K562 (cell line): ENCODE data around the gene EHBP1L1. TPM values are rescaled to one million over a fixed set of nuclear protein-coding genes. Genes with fewer than 3 reads are reported as not detected.

Experiments
- CREBBP ChIP-seq: IDR thresholded peaks from one replicate; pipeline ENCODE4 v1.6.1; 2012; ENCODE audit warnings: low read depth, mild to moderate bottlenecking, control low read depth, inconsistent platforms, low read length
- CSDE1 ChIP-seq, 2 experiments: fragments of 450-650 bp; IDR thresholded peaks; 2 replicates each; pipeline ENCODE4 v1.6.1; 2016; ENCODE audit warnings: mild to moderate bottlenecking in 1 of 2
- ERF ChIP-seq: fragments of 450-650 bp; formaldehyde crosslinking; IDR thresholded peaks from 2 replicates; pipeline ENCODE4 v1.4.0; 2020; ENCODE audit warnings: mild to moderate bottlenecking, mixed read lengths
- GABPB2 ChIP-seq: fragments of 250-450 bp; sonication (Bioruptor Pico); conservative IDR thresholded peaks from 2 replicates; pipeline ENCODE4 v1.5.1; 2021; ENCODE audit warnings: mild to moderate bottlenecking
- HDAC2 ChIP-seq: fragments of 450-650 bp; IDR thresholded peaks from 2 replicates; pipeline ENCODE4 v1.6.1; 2016; ENCODE audit warnings: mild to moderate bottlenecking
- KDM5B ChIP-seq: fragments of 200-600 bp; sonication (generic); IDR thresholded peaks from 2 replicates; pipeline ENCODE4 v1.6.1; 2012; ENCODE audit warnings: low read depth, mild to moderate bottlenecking, moderate library complexity, low read length, control low read depth, inconsistent platforms; ENCODE audit not compliant: insufficient replicate concordance
- LEF1 ChIP-seq: fragments of 450-650 bp; IDR thresholded peaks from 2 replicates; pipeline ENCODE4 v1.6.1; 2016; ENCODE audit warnings: mild to moderate bottlenecking
- MAZ ChIP-seq, 2 experiments: fragments of 450-650 bp in 1 of 2; sonication (generic) in 1 of 2; formaldehyde crosslinking; IDR thresholded peaks in 1 of 2; conservative IDR thresholded peaks in 1 of 2; 2 replicates each; pipeline versions ENCODE4 v1.4.0 to v1.5.0; 2020; ENCODE audit warnings: mild to moderate bottlenecking in 1 of 2, missing genetic modification reagents in 1 of 2
- MCM2 ChIP-seq: fragments of 450-650 bp; IDR thresholded peaks from 2 replicates; pipeline ENCODE4 v1.6.1; 2017; ENCODE audit warnings: low read depth, mild to moderate bottlenecking
- MED1 ChIP-seq: sonication (generic); formaldehyde crosslinking; IDR thresholded peaks from 2 replicates; pipeline ENCODE4 v1.8.1; 2023; ENCODE audit warnings: missing genetic modification reagents, borderline replicate concordance
- NCOR1 ChIP-seq: fragments of 450-650 bp; IDR thresholded peaks from 2 replicates; pipeline ENCODE4 v1.6.1; 2016; ENCODE audit warnings: mild to moderate bottlenecking, moderate library complexity
- NR2C1 ChIP-seq, 2 experiments: fragments of 450-650 bp; IDR thresholded peaks; 2 replicates each; pipeline ENCODE4 v1.6.1; 2017; ENCODE audit warnings: mild to moderate bottlenecking in 2 of 2, antibody characterized with exemption in 1 of 2, inconsistent platforms in 1 of 2, missing compliant biosample characterization in 1 of 2, missing genetic modification characterization in 1 of 2
- OTX1 ChIP-seq: fragments of 450-650 bp; formaldehyde crosslinking; IDR thresholded peaks from 2 replicates; pipeline ENCODE4 v1.4.0; 2022; ENCODE audit warnings: mild to moderate bottlenecking
- SIN3A ChIP-seq, 2 experiments: fragments of 150-350 bp in 1 of 2; IDR thresholded peaks; 2 replicates each; pipeline ENCODE4 v1.6.1; 2011 to 2016; ENCODE audit warnings: borderline replicate concordance in 2 of 2, low read depth in 2 of 2, low read length in 2 of 2, mild to moderate bottlenecking in 2 of 2, moderate library complexity in 2 of 2; ENCODE audit not compliant: control insufficient read depth in 1 of 2
- STAT5B ChIP-seq: fragments of 250-450 bp; sonication (Bioruptor Pico); IDR thresholded peaks from 2 replicates; pipeline ENCODE4 v1.8.0; 2021; ENCODE audit warnings: mild to moderate bottlenecking, inconsistent platforms
- XRCC4 ChIP-seq: IDR thresholded peaks from one replicate; pipeline ENCODE4 v1.6.1; 2011; ENCODE audit not compliant: insufficient read depth, insufficient read length; ENCODE audit errors: extremely low read depth
- ZNF717 ChIP-seq: fragments of 250-450 bp; sonication (Bioruptor Pico); IDR thresholded peaks from 2 replicates; pipeline ENCODE4 v1.5.0; 2021
- ZNF764 ChIP-seq: fragments of 250-450 bp; sonication (Bioruptor Pico); IDR thresholded peaks from 2 replicates; pipeline ENCODE4 v1.4.0; 2020; ENCODE audit warnings: low read depth, mild to moderate bottlenecking, moderate library complexity
- ZNF79 ChIP-seq: fragments of 250-450 bp; sonication (Bioruptor Pico); IDR thresholded peaks from 2 replicates; pipeline ENCODE4 v1.4.0; 2020; ENCODE audit warnings: low read depth, mild to moderate bottlenecking, moderate library complexity
- polyA plus RNA-seq, 8 experiments: library from polyadenylated mRNA; depleted of rRNA in 4 of 8; stranded (reverse) in 5 of 8; unstranded in 3 of 8; fragments of >200 nt; fragmentation: Nextera tagmentation in 2 of 8; fragmentation: Illumina TruSeq in 1 of 8; extraction: Ambion mirVana in 2 of 8; extraction: Trizol in 1 of 8; gene quantifications; 2 replicates each; pipeline versions ENCODE4 v1.2.1 to v1.2.3, GENCODE V29; 2011 to 2014; ENCODE audit warnings: inconsistent platforms in 1 of 8, missing spikeins in 1 of 8
- total RNA-seq, 7 experiments: library from RNA; depleted of rRNA in 6 of 7; stranded (reverse); fragments of >200 nt in 6 of 7; fragmentation: Illumina TruSeq in 2 of 7; extraction: Trizol in 2 of 7; gene quantifications; 2 replicates each; pipeline versions ENCODE4 v1.2.1 to v1.2.3, GENCODE V29; 2011 to 2021; ENCODE audit warnings: low replicate concordance in 1 of 7
- TF ChIP-seq, protein P1 (sequence below), 2 experiments: fragments of 450-650 bp; IDR thresholded peaks; 2 replicates each; pipeline ENCODE4 v1.6.1; 2016; ENCODE audit warnings: mild to moderate bottlenecking in 2 of 2, borderline replicate concordance in 1 of 2, low read depth in 1 of 2, moderate library complexity in 1 of 2
- TF ChIP-seq, protein P2 (sequence below): fragments of 250-450 bp; sonication (Bioruptor Pico); IDR thresholded peaks from 2 replicates; pipeline ENCODE4 v1.8.0; 2021; ENCODE audit warnings: moderate library complexity, mild to moderate bottlenecking, inconsistent platforms

The EHBP1L1 gene
- total and polyA plus RNA-seq, 9 of the 15 experiments (the other 6 are each of a cell fraction or from before 2014, with no cell fraction given) = 0.03 to 87.1 (median 26.3) TPM

DNA sequence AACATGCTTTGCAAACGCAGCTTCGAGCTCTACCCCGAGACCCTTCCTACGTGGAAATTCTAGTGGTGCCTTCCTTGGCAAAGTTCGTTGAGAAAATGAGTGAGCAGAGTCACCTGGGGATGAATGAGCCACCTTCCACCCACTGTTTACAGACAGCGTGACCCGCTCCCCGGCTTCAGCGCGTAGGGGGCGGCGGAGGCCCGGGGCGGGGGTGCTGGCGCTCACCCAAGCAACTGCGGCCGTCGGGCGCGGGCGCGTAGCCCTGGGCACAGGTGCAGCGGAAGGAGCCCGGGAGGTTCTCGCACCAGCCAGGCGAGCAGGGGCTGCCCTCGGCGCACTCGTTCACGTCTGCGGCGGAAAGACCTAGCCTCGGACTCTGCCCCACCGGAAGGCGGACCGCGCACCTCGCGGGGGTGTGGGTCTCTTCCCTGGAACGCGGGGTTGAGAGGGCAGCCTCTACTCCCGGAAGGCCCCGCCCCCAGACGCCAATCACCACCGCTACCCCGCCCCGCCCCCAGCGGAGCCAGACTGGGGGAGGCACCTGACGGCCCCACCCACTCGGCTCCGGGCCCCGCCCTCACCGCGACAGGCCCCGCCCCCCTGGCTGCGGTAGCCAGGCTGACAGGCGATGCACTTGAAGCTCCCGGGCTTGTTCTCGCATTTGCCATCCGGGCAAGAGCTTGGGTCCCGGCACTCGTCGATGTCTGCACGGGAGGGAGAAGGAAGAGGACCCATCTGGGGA, 29.5 kb upstream of the EHBP1L1 start (continued):
- TF ChIP-seq STAT5B (no peak), HDAC2 (no peak), NR2C1 (IDR thresholded peaks at IDR 0.05) (no peak), NR2C1 (tag; IDR thresholded peaks at IDR 0.05) (no peak), ZNF717 (no peak), OTX1 (no peak), MAZ (CRISPR knock-in tag; conservative IDR thresholded peaks at IDR 0.05 in 1 of 2, IDR thresholded peaks at IDR 0.05 in 1 of 2) (peak; percentile 73 to 90), KDM5B (no peak), LEF1 (no peak), CSDE1 (IDR thresholded peaks at IDR 0.05) (no peak), MED1 (CRISPR knock-in tag) (no peak), NCOR1 (no peak), MCM2 (no peak), ERF (CRISPR knock-in tag) (no peak), SIN3A (IDR thresholded peaks at IDR 0.05; ENCODE audit: borderline replicate concordance in 2 of 2, control insufficient read depth in 1 of 2, low read depth in 2 of 2, low read length in 2 of 2) (0 out of 4 replicates have a peak, but pooled peaks of 1 of the 2 experiments have one; percentile 51), XRCC4 (no peak), ZNF764 (CRISPR knock-in tag) (no peak), ZNF79 (no peak), CREBBP (no peak), GABPB2 (no peak)
- TF ChIP-seq, protein P1, sequence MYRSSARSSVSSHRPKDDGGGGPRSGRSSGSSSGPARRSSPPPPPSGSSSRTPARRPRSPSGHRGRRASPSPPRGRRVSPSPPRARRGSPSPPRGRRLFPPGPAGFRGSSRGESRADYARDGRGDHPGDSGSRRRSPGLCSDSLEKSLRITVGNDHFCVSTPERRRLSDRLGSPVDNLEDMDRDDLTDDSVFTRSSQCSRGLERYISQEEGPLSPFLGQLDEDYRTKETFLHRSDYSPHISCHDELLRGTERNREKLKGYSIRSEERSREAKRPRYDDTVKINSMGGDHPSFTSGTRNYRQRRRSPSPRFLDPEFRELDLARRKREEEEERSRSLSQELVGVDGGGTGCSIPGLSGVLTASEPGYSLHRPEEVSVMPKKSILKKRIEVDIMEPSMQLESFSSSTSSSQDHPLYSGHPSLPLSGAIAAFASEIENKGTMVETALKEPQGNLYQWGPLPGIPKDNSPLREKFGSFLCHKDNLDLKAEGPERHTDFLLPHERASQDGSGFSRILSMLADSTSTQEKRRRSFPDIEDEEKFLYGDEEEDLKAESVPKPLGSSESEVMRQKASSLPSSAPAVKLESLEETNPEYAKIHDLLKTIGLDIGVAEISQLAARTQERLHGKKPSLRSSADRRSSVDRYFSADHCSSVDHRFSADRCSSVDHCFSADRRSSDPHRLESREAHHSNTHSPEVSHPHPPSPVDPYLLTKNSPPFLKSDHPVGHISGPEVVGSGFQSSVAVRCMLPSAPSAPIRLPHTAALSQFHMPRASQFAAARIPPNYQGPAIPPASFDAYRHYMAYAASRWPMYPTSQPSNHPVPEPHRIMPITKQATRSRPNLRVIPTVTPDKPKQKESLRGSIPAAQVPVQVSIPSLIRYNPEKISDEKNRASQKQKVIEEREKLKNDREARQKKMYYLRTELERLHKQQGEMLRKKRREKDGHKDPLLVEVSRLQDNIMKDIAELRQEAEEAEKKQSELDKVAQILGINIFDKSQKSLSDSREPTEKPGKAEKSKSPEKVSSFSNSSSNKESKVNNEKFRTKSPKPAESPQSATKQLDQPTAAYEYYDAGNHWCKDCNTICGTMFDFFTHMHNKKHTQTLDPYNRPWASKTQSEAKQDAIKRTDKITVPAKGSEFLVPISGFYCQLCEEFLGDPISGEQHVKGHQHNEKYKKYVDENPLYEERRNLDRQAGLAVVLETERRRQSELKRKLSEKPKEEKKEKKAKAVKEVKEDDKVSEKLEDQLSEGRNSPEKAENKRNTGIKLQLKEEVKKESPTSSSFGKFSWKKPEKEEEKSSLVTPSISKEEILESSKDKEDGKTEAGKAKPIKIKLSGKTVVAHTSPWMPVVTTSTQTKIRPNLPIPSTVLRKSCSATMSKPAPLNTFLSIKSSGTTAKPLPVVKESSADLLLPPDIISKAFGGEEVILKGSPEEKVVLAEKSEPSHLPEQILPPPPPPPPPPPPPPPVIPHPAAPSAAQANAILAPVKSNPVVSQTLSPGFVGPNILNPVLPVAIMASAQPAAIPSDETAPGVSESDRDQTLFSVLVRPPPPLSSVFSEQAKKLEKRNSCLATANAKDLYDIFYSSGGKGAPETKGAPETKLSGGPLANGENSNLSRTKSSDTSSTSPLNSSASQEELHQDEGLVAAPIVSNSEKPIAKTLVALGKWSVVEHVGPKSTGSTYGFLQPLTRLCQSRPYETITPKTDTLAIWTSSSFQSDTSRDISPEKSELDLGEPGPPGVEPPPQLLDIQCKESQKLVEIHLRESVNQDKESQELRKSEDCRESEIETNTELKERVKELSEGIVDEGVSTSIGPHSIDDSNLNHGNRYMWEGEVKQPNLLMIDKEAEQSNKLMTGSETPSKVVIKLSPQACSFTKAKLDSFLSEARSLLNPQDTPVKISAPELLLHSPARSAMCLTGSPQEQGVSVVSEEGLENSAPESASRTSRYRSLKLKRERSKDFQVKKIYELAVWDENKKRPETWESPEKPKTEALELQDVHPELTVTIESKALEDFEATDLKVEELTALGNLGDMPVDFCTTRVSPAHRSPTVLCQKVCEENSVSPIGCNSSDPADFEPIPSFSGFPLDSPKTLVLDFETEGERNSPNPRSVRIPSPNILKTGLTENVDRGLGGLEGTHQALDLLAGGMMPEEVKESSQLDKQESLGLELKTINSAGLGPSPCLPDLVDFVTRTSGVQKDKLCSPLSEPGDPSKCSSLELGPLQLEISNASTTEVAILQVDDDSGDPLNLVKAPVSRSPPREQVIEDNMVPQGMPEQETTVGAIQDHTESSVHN (IDR thresholded peaks at IDR 0.05; ENCODE audit: borderline replicate concordance in 1 of 2, low read depth in 1 of 2) = no peak
- TF ChIP-seq, protein P2, sequence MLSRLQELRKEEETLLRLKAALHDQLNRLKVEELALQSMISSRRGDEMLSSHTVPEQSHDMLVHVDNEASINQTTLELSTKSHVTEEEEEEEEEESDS = no peak
